ENCODE measurements around the gene SETD7.

DNA sequence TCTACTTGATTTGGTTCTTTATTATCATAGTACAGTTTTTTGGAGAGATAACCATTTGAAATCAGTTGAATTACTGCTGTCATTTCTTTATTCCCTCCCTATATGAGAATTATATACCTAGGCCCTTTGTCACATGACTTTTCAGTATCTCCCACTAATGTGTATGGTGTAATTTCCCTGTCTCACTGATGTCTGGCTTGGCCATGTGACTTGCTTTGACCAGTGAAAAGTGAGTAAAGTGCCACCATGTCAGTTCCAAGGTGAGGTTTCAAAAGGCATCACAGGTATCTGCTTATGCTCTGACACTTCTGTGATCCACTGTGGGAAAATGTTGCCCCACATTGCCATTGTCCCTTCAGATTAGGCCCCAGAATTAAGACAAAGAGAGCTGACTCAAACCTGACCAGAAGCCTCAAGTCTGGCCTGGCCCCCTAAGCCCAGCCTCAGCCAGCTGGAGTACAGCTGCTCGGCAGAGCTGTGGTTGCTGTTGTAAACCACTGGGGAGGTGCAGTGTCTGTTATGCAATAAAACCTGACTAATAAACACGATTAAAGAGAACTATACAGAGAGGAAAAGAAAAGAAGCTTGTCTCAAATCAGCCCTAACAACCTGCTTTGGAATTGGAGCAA is 27.5 kb downstream of the SETD7 start:
- TF ChIP-seq GATA2 (IDR thresholded peaks at IDR 0.05; ENCODE audit: low read depth, low read length) (no peak), GATA3 (IDR thresholded peaks at IDR 0.05; ENCODE audit: low read depth, low read length) (no peak)
